HepG2 (cell line): ENCODE results near the gene AVPR2. TPM values are rescaled to one million over a fixed set of nuclear protein-coding genes. Genes with fewer than 3 reads are reported as not detected.

Experiments
- ATAC-seq: fragments of 200-7000 bp; cut with Tn5 transposase; 3 replicates; pipeline ENCODE4 v1.9.1; 2020; ENCODE audit warnings: mild to moderate bottlenecking, moderate library complexity
- BruUV-seq: library from RNA; stranded (reverse); fragments of 400-500 nt; replicated peaks from 2 replicates; lab custom pipeline; 2021; lab: Mats Ljungman, UMichigan
- CTCF ChIA-PET: fragments of 300-600 bp; formaldehyde crosslinking; extraction: SDS; loops from one replicate; lab custom pipeline; 2021; ENCODE audit warnings: low total read pairs, inconsistent platforms, low intra/inter-chr PET ratio; lab: Yijun Ruan, JAX
- POLR2A ChIA-PET: fragments of 350-600 bp; sonication (Branson Sonifier 250); formaldehyde crosslinking; loops from one replicate; lab custom pipeline; 2020; ENCODE audit warnings: antibody characterized with exemption, inconsistent platforms; lab: Yijun Ruan, JAX
- DNase-seq: peaks from one replicate; pipeline ENCODE4 v3.0.0-alpha.2; 2015; ENCODE audit warnings: low spot score
- FAIRE-seq: peaks from 3 replicates; lab custom pipeline; 2011; peaks lifted over from hg19 to GRCh38; lab: Jason Lieb, UNC
- H2AFZ ChIP-seq: one replicate; pipeline ENCODE4 v1.6.1; 2011; ENCODE audit warnings: low read length, inconsistent platforms
- H3K27ac ChIP-seq: fragments of 300-600 bp; 3 replicates; pipeline ENCODE4 v1.8.0; 2011; ENCODE audit warnings: mixed run types, mild to moderate bottlenecking, mixed read lengths, low read length, inconsistent platforms; ENCODE audit not compliant: insufficient read depth; ENCODE audit errors: extremely low read length
- H3K27me3 ChIP-seq, 2 experiments: fragments of 200-600 bp in 1 of 2; 2 replicates in 1 of 2; 3 replicates in 1 of 2; pipeline versions ENCODE4 v1.6.0 to v1.8.0; 2011; ENCODE audit warnings: low read length in 2 of 2, mild to moderate bottlenecking in 2 of 2, moderate library complexity in 2 of 2, inconsistent platforms in 1 of 2; ENCODE audit not compliant: insufficient read depth in 2 of 2, control insufficient read depth in 1 of 2
- H3K36me3 ChIP-seq, 2 experiments: fragments of 200-600 bp in 1 of 2; replicated peaks in 1 of 2; 2 replicates in 1 of 2; 3 replicates in 1 of 2; pipeline versions ENCODE4 v1.5.1 to v1.8.0; 2011; ENCODE audit warnings: low read length in 2 of 2, inconsistent platforms in 1 of 2; ENCODE audit not compliant: insufficient read depth in 2 of 2, control insufficient read depth in 1 of 2
- H3K4me1 ChIP-seq: 2 replicates; pipeline ENCODE4 v1.5.1; 2012; ENCODE audit warnings: low read length, inconsistent platforms; ENCODE audit not compliant: insufficient read depth
- H3K4me2 ChIP-seq: 2 replicates; pipeline ENCODE4 v1.6.0; 2011; ENCODE audit warnings: low read depth, low read length, inconsistent platforms
- H3K4me3 ChIP-seq, 3 experiments: fragments of 200-600 bp in 1 of 3; sonication (generic), shearing (Covaris generic) in 1 of 3; replicated peaks in 1 of 3; 2 replicates each; pipeline ENCODE4 v1.5.1; 2011 to 2016; ENCODE audit warnings: low read length in 3 of 3, inconsistent platforms in 2 of 3, low read depth in 2 of 3, mild to moderate bottlenecking in 2 of 3, control low read depth in 1 of 3, mixed read lengths in 1 of 3; ENCODE audit not compliant: insufficient read depth in 1 of 3
- H3K79me2 ChIP-seq: one replicate; pipeline ENCODE4 v1.6.1; 2011; ENCODE audit warnings: low read length, inconsistent platforms; ENCODE audit not compliant: insufficient read depth
- H3K9ac ChIP-seq: 2 replicates; pipeline ENCODE4 v1.6.0; 2011; ENCODE audit warnings: mild to moderate bottlenecking, low read depth, low read length, inconsistent platforms; ENCODE audit not compliant: insufficient read depth
- H3K9me3 ChIP-seq: 2 replicates; pipeline ENCODE4 v1.5.1; 2012; ENCODE audit warnings: mild to moderate bottlenecking, low read length
- H4K20me1 ChIP-seq: 2 replicates; pipeline ENCODE4 v1.6.0; 2011; ENCODE audit warnings: inconsistent platforms, mild to moderate bottlenecking, low read length, moderate library complexity; ENCODE audit not compliant: insufficient read depth
- NBN ChIP-seq: fragments of 450-650 bp; conservative IDR thresholded peaks from 2 replicates; pipeline ENCODE4 v1.6.1; 2017
- ZNF724P ChIP-seq: sonication (generic); formaldehyde crosslinking; IDR thresholded peaks from 2 replicates; pipeline ENCODE4 v1.8.0; 2022; ENCODE audit warnings: missing genetic modification reagents, borderline replicate concordance
- WGBS: methylation state at CpG from one replicate; pipeline ENCODE4 v1.1.6; 2017; ENCODE audit warnings: low lambda C conversion rate; 5-methylcytosine and 5-hydroxymethylcytosine counted together
- in situ Hi-C: cut with HindIII; loops from 2 replicates; pipeline ENCODE4 v1.10.0; 2017; ENCODE audit warnings: low pct_unique_long_range_greater_than_20kb; ENCODE audit not compliant: extremely low pct_ligation_motif_present
- intact Hi-C: fragments of 100-400 bp; cut with micrococcal nuclease; formaldehyde crosslinking; loops from one replicate; pipeline ENCODE4 v1.10.0; 2022; ENCODE audit not compliant: unreplicated experiment
- polyA plus RNA-seq, 8 experiments: library from polyadenylated mRNA; depleted of rRNA in 3 of 8; stranded (reverse) in 7 of 8; unstranded in 1 of 8; fragments of >200 nt; fragmentation: Illumina TruSeq in 4 of 8; extraction: Trizol in 4 of 8; gene quantifications; 2 replicates each; pipeline versions ENCODE4 v1.2.1 to v1.2.3, GENCODE V29; 2011 to 2016; ENCODE audit warnings: low read depth in 4 of 8, missing spikeins in 1 of 8, mixed read lengths in 1 of 8; ENCODE audit not compliant: insufficient read depth in 1 of 8
- total RNA-seq, 5 experiments: library from RNA; depleted of rRNA; stranded (reverse); fragments of >200 nt; fragmentation: Illumina TruSeq; extraction: Trizol; gene quantifications; 2 replicates each; pipeline ENCODE4 v1.2.3, GENCODE V29; 2016; ENCODE audit warnings: low read depth in 1 of 5
- TF ChIP-seq, protein P1 (sequence below): sonication (generic); formaldehyde crosslinking; IDR thresholded peaks from 2 replicates; pipeline ENCODE4 v1.4.0; 2020; ENCODE audit warnings: mild to moderate bottlenecking, missing genetic modification reagents
- TF ChIP-seq, protein P2 (sequence below): sonication (generic); formaldehyde crosslinking; IDR thresholded peaks from 2 replicates; pipeline ENCODE4 v1.5.0; 2020; ENCODE audit warnings: mild to moderate bottlenecking, missing genetic modification reagents, moderate library complexity

The AVPR2 gene
- total and polyA plus RNA-seq, 2 of the 13 experiments (the other 11 are each of a cell fraction or from before 2014, with no cell fraction given): not detected

- TF ChIP-seq, protein P1, sequence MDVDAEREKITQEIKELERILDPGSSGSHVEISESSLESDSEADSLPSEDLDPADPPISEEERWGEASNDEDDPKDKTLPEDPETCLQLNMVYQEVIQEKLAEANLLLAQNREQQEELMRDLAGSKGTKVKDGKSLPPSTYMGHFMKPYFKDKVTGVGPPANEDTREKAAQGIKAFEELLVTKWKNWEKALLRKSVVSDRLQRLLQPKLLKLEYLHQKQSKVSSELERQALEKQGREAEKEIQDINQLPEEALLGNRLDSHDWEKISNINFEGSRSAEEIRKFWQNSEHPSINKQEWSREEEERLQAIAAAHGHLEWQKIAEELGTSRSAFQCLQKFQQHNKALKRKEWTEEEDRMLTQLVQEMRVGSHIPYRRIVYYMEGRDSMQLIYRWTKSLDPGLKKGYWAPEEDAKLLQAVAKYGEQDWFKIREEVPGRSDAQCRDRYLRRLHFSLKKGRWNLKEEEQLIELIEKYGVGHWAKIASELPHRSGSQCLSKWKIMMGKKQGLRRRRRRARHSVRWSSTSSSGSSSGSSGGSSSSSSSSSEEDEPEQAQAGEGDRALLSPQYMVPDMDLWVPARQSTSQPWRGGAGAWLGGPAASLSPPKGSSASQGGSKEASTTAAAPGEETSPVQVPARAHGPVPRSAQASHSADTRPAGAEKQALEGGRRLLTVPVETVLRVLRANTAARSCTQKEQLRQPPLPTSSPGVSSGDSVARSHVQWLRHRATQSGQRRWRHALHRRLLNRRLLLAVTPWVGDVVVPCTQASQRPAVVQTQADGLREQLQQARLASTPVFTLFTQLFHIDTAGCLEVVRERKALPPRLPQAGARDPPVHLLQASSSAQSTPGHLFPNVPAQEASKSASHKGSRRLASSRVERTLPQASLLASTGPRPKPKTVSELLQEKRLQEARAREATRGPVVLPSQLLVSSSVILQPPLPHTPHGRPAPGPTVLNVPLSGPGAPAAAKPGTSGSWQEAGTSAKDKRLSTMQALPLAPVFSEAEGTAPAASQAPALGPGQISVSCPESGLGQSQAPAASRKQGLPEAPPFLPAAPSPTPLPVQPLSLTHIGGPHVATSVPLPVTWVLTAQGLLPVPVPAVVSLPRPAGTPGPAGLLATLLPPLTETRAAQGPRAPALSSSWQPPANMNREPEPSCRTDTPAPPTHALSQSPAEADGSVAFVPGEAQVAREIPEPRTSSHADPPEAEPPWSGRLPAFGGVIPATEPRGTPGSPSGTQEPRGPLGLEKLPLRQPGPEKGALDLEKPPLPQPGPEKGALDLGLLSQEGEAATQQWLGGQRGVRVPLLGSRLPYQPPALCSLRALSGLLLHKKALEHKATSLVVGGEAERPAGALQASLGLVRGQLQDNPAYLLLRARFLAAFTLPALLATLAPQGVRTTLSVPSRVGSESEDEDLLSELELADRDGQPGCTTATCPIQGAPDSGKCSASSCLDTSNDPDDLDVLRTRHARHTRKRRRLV (CRISPR knock-in tag): no peak
- TF ChIP-seq NBN: no peak
Measured at GRCh38 chrX:153903991-153904957, at the start of gene AVPR2 (continued).

GRCh38 chrX:153854702-153855101, 49.8 kb upstream of the AVPR2 start:
- 0 out of 3 replicates have a peak, but pooled peaks have one; percentile 35 for ATAC-seq
- peak; percentile 75 for FAIRE-seq
- Histone ChIP-seq H3K27ac (no peak overlapping the region), H3K36me3 (no peaks in the 10 kb centered on the region), H3K4me2 (no peak overlapping the region), H2AFZ (no peak overlapping the region), H3K4me1 (no peaks in the 10 kb centered on the region)
- intact Hi-C loops: no loop called here
- no peak for TF ChIP-seq ZNF724P
- TF ChIP-seq, protein P2, sequence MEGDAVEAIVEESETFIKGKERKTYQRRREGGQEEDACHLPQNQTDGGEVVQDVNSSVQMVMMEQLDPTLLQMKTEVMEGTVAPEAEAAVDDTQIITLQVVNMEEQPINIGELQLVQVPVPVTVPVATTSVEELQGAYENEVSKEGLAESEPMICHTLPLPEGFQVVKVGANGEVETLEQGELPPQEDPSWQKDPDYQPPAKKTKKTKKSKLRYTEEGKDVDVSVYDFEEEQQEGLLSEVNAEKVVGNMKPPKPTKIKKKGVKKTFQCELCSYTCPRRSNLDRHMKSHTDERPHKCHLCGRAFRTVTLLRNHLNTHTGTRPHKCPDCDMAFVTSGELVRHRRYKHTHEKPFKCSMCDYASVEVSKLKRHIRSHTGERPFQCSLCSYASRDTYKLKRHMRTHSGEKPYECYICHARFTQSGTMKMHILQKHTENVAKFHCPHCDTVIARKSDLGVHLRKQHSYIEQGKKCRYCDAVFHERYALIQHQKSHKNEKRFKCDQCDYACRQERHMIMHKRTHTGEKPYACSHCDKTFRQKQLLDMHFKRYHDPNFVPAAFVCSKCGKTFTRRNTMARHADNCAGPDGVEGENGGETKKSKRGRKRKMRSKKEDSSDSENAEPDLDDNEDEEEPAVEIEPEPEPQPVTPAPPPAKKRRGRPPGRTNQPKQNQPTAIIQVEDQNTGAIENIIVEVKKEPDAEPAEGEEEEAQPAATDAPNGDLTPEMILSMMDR (CRISPR knock-in tag): peak; percentile 22; the same call in 1 of the 2 replicates
- TF ChIP-seq, all 625 proteins: peak for 1
- CTCF ChIA-PET: no interaction called here
- Histone ChIP-seq H3K79me2 (no peaks in the 10 kb centered on the region), H3K4me3 (no peak overlapping the region), H4K20me1 (no peaks in the 10 kb centered on the region), H3K9ac (no peak overlapping the region), H3K27me3 (peaks cover 0 to 1% of the 10 kb centered on the region in 2 experiments; a peak in 2 of 5 replicates), H3K9me3 (no peaks in the 10 kb centered on the region)
- in situ Hi-C loops: no loop called here
- BruUV-seq: no TSS peak
- no CpG with 5 or more reads among the region's 9 CpGs for WGBS
- DNase-seq: peak; percentile 9
- POLR2A ChIA-PET: no interaction called here
